Measurements from ENCODE around the gene UBQLN1.

DNA sequence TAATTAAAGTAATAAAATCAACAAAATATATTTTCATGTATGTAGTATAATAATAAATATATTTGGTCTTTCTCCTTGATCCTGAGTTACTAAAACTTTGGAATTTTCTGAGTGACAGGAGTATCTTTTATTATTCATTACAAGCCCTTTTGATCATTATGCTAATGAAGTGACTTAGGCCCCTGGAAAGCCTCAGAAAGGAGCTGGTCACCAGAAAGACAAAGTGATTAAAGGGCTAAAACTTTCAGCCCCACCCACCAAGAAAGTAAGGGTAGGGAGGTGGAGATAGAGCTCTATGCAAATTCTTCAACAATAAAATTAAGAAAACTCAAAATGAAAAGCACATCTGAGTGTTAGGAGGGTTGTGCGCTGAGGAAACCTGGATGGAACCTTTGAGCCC lies 27.5 kb downstream of the UBQLN1 start:
- TF ChIP-seq, protein P1, sequence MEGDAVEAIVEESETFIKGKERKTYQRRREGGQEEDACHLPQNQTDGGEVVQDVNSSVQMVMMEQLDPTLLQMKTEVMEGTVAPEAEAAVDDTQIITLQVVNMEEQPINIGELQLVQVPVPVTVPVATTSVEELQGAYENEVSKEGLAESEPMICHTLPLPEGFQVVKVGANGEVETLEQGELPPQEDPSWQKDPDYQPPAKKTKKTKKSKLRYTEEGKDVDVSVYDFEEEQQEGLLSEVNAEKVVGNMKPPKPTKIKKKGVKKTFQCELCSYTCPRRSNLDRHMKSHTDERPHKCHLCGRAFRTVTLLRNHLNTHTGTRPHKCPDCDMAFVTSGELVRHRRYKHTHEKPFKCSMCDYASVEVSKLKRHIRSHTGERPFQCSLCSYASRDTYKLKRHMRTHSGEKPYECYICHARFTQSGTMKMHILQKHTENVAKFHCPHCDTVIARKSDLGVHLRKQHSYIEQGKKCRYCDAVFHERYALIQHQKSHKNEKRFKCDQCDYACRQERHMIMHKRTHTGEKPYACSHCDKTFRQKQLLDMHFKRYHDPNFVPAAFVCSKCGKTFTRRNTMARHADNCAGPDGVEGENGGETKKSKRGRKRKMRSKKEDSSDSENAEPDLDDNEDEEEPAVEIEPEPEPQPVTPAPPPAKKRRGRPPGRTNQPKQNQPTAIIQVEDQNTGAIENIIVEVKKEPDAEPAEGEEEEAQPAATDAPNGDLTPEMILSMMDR (IDR thresholded peaks at IDR 0.05): no peak
- TF ChIP-seq POLR2A (IDR thresholded peaks at IDR 0.05): no peak
- TF ChIP-seq POLR2AphosphoS5 (IDR thresholded peaks at IDR 0.05): no peak

Data from transverse colon (tissue), 4 donors.